Spinal cord (tissue), 10 donors: ENCODE measurements around the gene ETV6. TPM values are rescaled to one million over a fixed set of nuclear protein-coding genes. Genes with fewer than 3 reads are reported as not detected.

Experiments
- DNase-seq, 6 donors: peaks; one replicate each; pipeline versions ENCODE4 v3.0.0 to v3.0.0-alpha.2; 2013 to 2015; ENCODE audit warnings: low spot score in 6 of 6, low read depth in 4 of 6
- H3K27ac ChIP-seq: one replicate; pipeline ENCODE4 v1.5.1; 2013; ENCODE audit warnings: low read depth, low read length, control low read depth
- H3K27me3 ChIP-seq: one replicate; pipeline ENCODE4 v1.6.1; 2013; ENCODE audit warnings: low read length; ENCODE audit not compliant: control insufficient read depth, insufficient read depth
- H3K36me3 ChIP-seq: one replicate; pipeline ENCODE4 v1.6.1; 2013; ENCODE audit warnings: low read length; ENCODE audit not compliant: control insufficient read depth, insufficient read depth
- H3K4me1 ChIP-seq: one replicate; pipeline ENCODE4 v1.6.1; 2013; ENCODE audit warnings: low read length; ENCODE audit not compliant: control insufficient read depth, insufficient read depth
- H3K4me3 ChIP-seq: one replicate; pipeline ENCODE4 v1.5.1; 2013; ENCODE audit warnings: low read depth, low read length, control low read depth
- H3K9me3 ChIP-seq: one replicate; pipeline ENCODE4 v1.6.1; 2013; ENCODE audit warnings: low read length; ENCODE audit not compliant: control insufficient read depth, insufficient read depth
- WGBS: methylation state at CpG from one replicate; pipeline ENCODE4 v1.1.5; 2013; ENCODE audit warnings: missing lambda C conversion rate; ENCODE audit not compliant: insufficient coverage; 5-methylcytosine and 5-hydroxymethylcytosine counted together
- polyA plus RNA-seq, 2 donors: library from polyadenylated mRNA; unstranded; fragments of 120-200 nt; gene quantifications; one replicate each; pipeline ENCODE4 v1.2.1, GENCODE V29; 2013; ENCODE audit not compliant: insufficient read length in 2 of 2
- total RNA-seq, 2 donors: library from RNA; depleted of rRNA in 1 of 2; stranded (reverse); fragments of 120-200 nt in 1 of 2; fragments of >200 nt in 1 of 2; gene quantifications; one replicate each; pipeline versions ENCODE4 v1.2.3 to v1.2.4, GENCODE V29; 2013 to 2014
- donor health status: healthy.

Gene ETV6
- total and polyA plus RNA-seq, 4 donors = 6.8 to 9.9 (median 8.1) TPM

GRCh38 chr12:11697131-11697530 lies 47.7 kb downstream of the ETV6 start:
- Histone ChIP-seq H3K27me3 (no peaks in the 10 kb centered on the region), H3K27ac (no peak overlapping the region), H3K9me3 (no peaks in the 10 kb centered on the region), H3K36me3 (no peaks in the 10 kb centered on the region), H3K4me1 (peaks cover 7% of the 10 kb centered on the region), H3K4me3 (no peak overlapping the region)
- 82% methylated on average over 4 of the region's 5 CpGs for WGBS
- no peak for DNase-seq

GRCh38 chr12:11697670-11698387 lies 48.4 kb downstream of the ETV6 start:
- Histone ChIP-seq H3K4me3 (no peak overlapping the region), H3K9me3 (no peaks in the 10 kb centered on the region), H3K36me3 (no peaks in the 10 kb centered on the region), H3K4me1 (peaks cover 7% of the 10 kb centered on the region), H3K27me3 (no peaks in the 10 kb centered on the region), H3K27ac (no peak overlapping the region)
- whole genome bisulfite sequencing = no CpG with 5 or more reads among the region's 3 CpGs
- no peak for DNase-seq

GRCh38 chr12:11698729-11699128 lies 49.3 kb downstream of the ETV6 start:
- no CpG with 5 or more reads among the region's 2 CpGs for WGBS
- Histone ChIP-seq H3K27me3 (no peaks in the 10 kb centered on the region), H3K4me1 (peaks cover 7% of the 10 kb centered on the region), H3K27ac (no peak overlapping the region), H3K4me3 (no peak overlapping the region), H3K36me3 (no peaks in the 10 kb centered on the region), H3K9me3 (no peaks in the 10 kb centered on the region)
- DNase-seq = no peak

- 49% methylated on average over 6 of the region's 6 CpGs for WGBS
- no peaks in the 10 kb centered on the region for H3K27me3 ChIP-seq
- no peaks in the 10 kb centered on the region for H3K36me3 ChIP-seq
- DNase-seq = peak in 2 of 6 donors; percentile 26 to 43
- H3K27ac ChIP-seq = peak overlapping the region; percentile 34
- peaks cover 5% of the 10 kb centered on the region for H3K4me1 ChIP-seq
- no peak overlapping the region for H3K4me3 ChIP-seq
- H3K9me3 ChIP-seq = no peaks in the 10 kb centered on the region
These were observed 52.0 kb downstream of the ETV6 start for GRCh38 chr12:11701433-11701832.

- 100% methylated on average over 2 of the region's 5 CpGs for WGBS
- H3K4me1 ChIP-seq = peaks cover 16% of the 10 kb centered on the region
- H3K36me3 ChIP-seq = no peaks in the 10 kb centered on the region
- H3K27me3 ChIP-seq = no peaks in the 10 kb centered on the region
- H3K9me3 ChIP-seq = no peaks in the 10 kb centered on the region
- no peak overlapping the region for H3K27ac ChIP-seq
- no peak overlapping the region for H3K4me3 ChIP-seq
- no peak for DNase-seq
These were observed 53.5 kb downstream of the ETV6 start for GRCh38 chr12:11702959-11703358.

GRCh38 chr12:11703378-11703777 lies 53.9 kb downstream of the ETV6 start:
- no peaks in the 10 kb centered on the region for H3K27me3 ChIP-seq
- WGBS = no CpG with 5 or more reads among the region's 4 CpGs
- no peak for DNase-seq
- peaks cover 16% of the 10 kb centered on the region for H3K4me1 ChIP-seq
- no peak overlapping the region for H3K27ac ChIP-seq
- no peaks in the 10 kb centered on the region for H3K9me3 ChIP-seq
- no peaks in the 10 kb centered on the region for H3K36me3 ChIP-seq
- H3K4me3 ChIP-seq = no peak overlapping the region

- 99% methylated on average over 6 of the region's 8 CpGs for WGBS
- Histone ChIP-seq H3K9me3 (no peaks in the 10 kb centered on the region), H3K27me3 (no peaks in the 10 kb centered on the region), H3K4me1 (peaks cover 16% of the 10 kb centered on the region), H3K27ac (no peak overlapping the region), H3K36me3 (no peaks in the 10 kb centered on the region), H3K4me3 (no peak overlapping the region)
- DNase-seq = no peak
These were observed 54.6 kb downstream of the ETV6 start for GRCh38 chr12:11704089-11704488.

GRCh38 chr12:11705010-11705409 lies 55.5 kb downstream of the ETV6 start:
- H3K27me3 ChIP-seq = no peaks in the 10 kb centered on the region
- no peaks in the 10 kb centered on the region for H3K9me3 ChIP-seq
- no peak for DNase-seq
- no peak overlapping the region for H3K27ac ChIP-seq
- 83% methylated on average over 7 of the region's 7 CpGs for WGBS
- H3K4me1 ChIP-seq = peaks cover 16% of the 10 kb centered on the region
- no peaks in the 10 kb centered on the region for H3K36me3 ChIP-seq
- H3K4me3 ChIP-seq = no peak overlapping the region

GRCh38 chr12:11706509-11707379 lies 57.3 kb downstream of the ETV6 start:
- H3K36me3 ChIP-seq = no peaks in the 10 kb centered on the region
- peak in 2 of 6 donors; percentile 39 to 41 for DNase-seq
- peak overlapping the region; percentile 45 for H3K27ac ChIP-seq
- no peaks in the 10 kb centered on the region for H3K9me3 ChIP-seq
- WGBS = 53% methylated on average over 7 of the region's 10 CpGs
- no peak overlapping the region for H3K4me3 ChIP-seq
- peaks cover 16% of the 10 kb centered on the region for H3K4me1 ChIP-seq
- no peaks in the 10 kb centered on the region for H3K27me3 ChIP-seq
